K562 (cell line): ENCODE measurements around the gene TUT1. TPM values are rescaled to one million over a fixed set of nuclear protein-coding genes. Genes with fewer than 3 reads are reported as not detected.

Experiments used
- ATF1 ChIP-seq, 2 experiments: fragments of 450-650 bp in 1 of 2; IDR thresholded peaks; 2 replicates each; pipeline ENCODE4 v1.6.1; 2016; ENCODE audit warnings: missing compliant biosample characterization in 1 of 2, missing genetic modification characterization in 1 of 2
- ATF7 ChIP-seq: fragments of 450-650 bp; IDR thresholded peaks from 2 replicates; pipeline ENCODE4 v1.7.1; 2014; ENCODE audit warnings: mild to moderate bottlenecking, moderate library complexity
- C11orf30 ChIP-seq: fragments of 450-650 bp; IDR thresholded peaks from 2 replicates; pipeline ENCODE4 v1.6.1; 2016; ENCODE audit warnings: low read depth, mild to moderate bottlenecking
- CCNT2 ChIP-seq: IDR thresholded peaks from 2 replicates; pipeline ENCODE4 v1.6.1; 2011; ENCODE audit warnings: borderline replicate concordance, low read depth, mild to moderate bottlenecking, moderate library complexity, mixed read lengths, low read length; ENCODE audit not compliant: insufficient read length; ENCODE audit errors: extremely low read depth
- CREBBP ChIP-seq: IDR thresholded peaks from one replicate; pipeline ENCODE4 v1.6.1; 2012; ENCODE audit warnings: low read depth, mild to moderate bottlenecking, control low read depth, inconsistent platforms, low read length
- EWSR1 ChIP-seq: fragments of 450-650 bp; IDR thresholded peaks from 2 replicates; pipeline ENCODE4 v1.6.1; 2018; ENCODE audit warnings: borderline replicate concordance, mild to moderate bottlenecking, low read depth, moderate library complexity; ENCODE audit not compliant: partially characterized antibody
- GTF2E2 ChIP-seq: fragments of 200-800 bp; sonication (Bioruptor generic); IDR thresholded peaks from 2 replicates; pipeline ENCODE4 v1.6.1; 2016; ENCODE audit warnings: missing genetic modification characterization, missing compliant biosample characterization
- HDAC1 ChIP-seq, 2 experiments: fragments of 450-650 bp; IDR thresholded peaks; 2 replicates each; pipeline ENCODE4 v1.6.1; 2016 to 2017; ENCODE audit warnings: inconsistent platforms in 1 of 2, mild to moderate bottlenecking in 1 of 2, moderate library complexity in 1 of 2
- NKRF ChIP-seq: fragments of 450-650 bp; IDR thresholded peaks from 2 replicates; pipeline ENCODE4 v1.6.1; 2016; ENCODE audit warnings: borderline replicate concordance
- POLR2G ChIP-seq: fragments of 200-400 bp; formaldehyde crosslinking; IDR thresholded peaks from 2 replicates; pipeline ENCODE4 v1.6.1; 2017; ENCODE audit warnings: low read depth, mild to moderate bottlenecking, antibody characterized with exemption, low read length, moderate library complexity
- RCOR1 ChIP-seq, 2 experiments: IDR thresholded peaks; 2 replicates each; pipeline ENCODE4 v1.6.1; 2012; ENCODE audit warnings: low read depth in 2 of 2, low read length in 2 of 2, borderline replicate concordance in 1 of 2, improper control_type of control experiment in 1 of 2
- ZBTB2 ChIP-seq: fragments of 450-650 bp; IDR thresholded peaks from 2 replicates; pipeline ENCODE4 v1.6.1; 2016; ENCODE audit warnings: antibody characterized with exemption
- ZBTB43 ChIP-seq: sonication (generic); formaldehyde crosslinking; IDR thresholded peaks from 2 replicates; pipeline ENCODE4 v1.8.0; 2023; ENCODE audit warnings: mild to moderate bottlenecking, missing genetic modification reagents
- ZNF589 ChIP-seq: fragments of 200-800 bp; sonication (Bioruptor generic); IDR thresholded peaks from 2 replicates; pipeline ENCODE4 v1.6.1; 2016; ENCODE audit warnings: low read depth, missing genetic modification characterization, missing compliant biosample characterization
- ZNF609 ChIP-seq: sonication (generic); formaldehyde crosslinking; IDR thresholded peaks from 2 replicates; pipeline ENCODE4 v1.8.1; 2023; ENCODE audit warnings: missing genetic modification reagents, mild to moderate bottlenecking, borderline replicate concordance
- ZNF76 ChIP-seq: fragments of 250-450 bp; sonication (Bioruptor Pico); IDR thresholded peaks from 2 replicates; pipeline ENCODE4 v1.4.0; 2020; ENCODE audit warnings: mild to moderate bottlenecking, moderate library complexity, borderline replicate concordance
- polyA plus RNA-seq, 8 experiments: library from polyadenylated mRNA; depleted of rRNA in 4 of 8; stranded (reverse) in 5 of 8; unstranded in 3 of 8; fragments of >200 nt; fragmentation: Nextera tagmentation in 2 of 8; fragmentation: Illumina TruSeq in 1 of 8; extraction: Ambion mirVana in 2 of 8; extraction: Trizol in 1 of 8; gene quantifications; 2 replicates each; pipeline versions ENCODE4 v1.2.1 to v1.2.3, GENCODE V29; 2011 to 2014; ENCODE audit warnings: inconsistent platforms in 1 of 8, missing spikeins in 1 of 8
- total RNA-seq, 7 experiments: library from RNA; depleted of rRNA in 6 of 7; stranded (reverse); fragments of >200 nt in 6 of 7; fragmentation: Illumina TruSeq in 2 of 7; extraction: Trizol in 2 of 7; gene quantifications; 2 replicates each; pipeline versions ENCODE4 v1.2.1 to v1.2.3, GENCODE V29; 2011 to 2021; ENCODE audit warnings: low replicate concordance in 1 of 7

Gene TUT1
- total and polyA plus RNA-seq, 9 of the 15 experiments (the other 6 are each of a cell fraction or from before 2014, with no cell fraction given), result 0.66 to 44.3 (median 15.7) TPM

- TF ChIP-seq ZNF609 (CRISPR knock-in tag) (peak; percentile 38; the same call in 1 of the 2 replicates), NKRF (peak; percentile 25; the same call in 1 of the 2 replicates), HDAC1 (IDR thresholded peaks at IDR 0.05) (peak in 1 of 2 experiments; percentile 87; a peak in 2 of 4 replicates), ZBTB43 (0 out of 2 replicates have a peak, but pooled peaks have one; percentile 33), CREBBP (no peak), ATF1 (CRISPR knock-in tag; IDR thresholded peaks at IDR 0.05) (0 out of 2 replicates have a peak, but pooled peaks have one; percentile 46), ATF1 (tag; IDR thresholded peaks at IDR 0.05) (peak; percentile 98), RCOR1 (IDR thresholded peaks at IDR 0.05; ENCODE audit: borderline replicate concordance in 1 of 2, low read depth in 2 of 2, low read length in 2 of 2) (peak in 1 of 2 experiments; percentile 81; a peak in 2 of 4 replicates), ZNF76 (CRISPR knock-in tag) (no peak), ATF7 (peak; percentile 97), ZBTB2 (peak; percentile 53; the same call in 1 of the 2 replicates), EWSR1 (no peak), C11orf30 (peak; percentile 96), POLR2G (peak; percentile 91), CCNT2 (no peak), ZNF589 (CRISPR knock-in tag) (no peak), GTF2E2 (tag) (0 out of 2 replicates have a peak, but pooled peaks have one; percentile 56)
These were observed at the start of gene TUT1 (continued) for GRCh38 chr11:62591448-62592145.
